ENCODE data around the gene BUD23. TPM values are rescaled to one million over a fixed set of nuclear protein-coding genes. Genes with fewer than 3 reads are reported as not detected.

The BUD23 gene
- total RNA-seq, 2 experiments from 2014 or later, result 71.4 to 95.5 TPM

- Mint-ChIP-seq H3K36me3 (ENCODE audit: low read depth) (no peaks in the 10 kb centered on the region), H3K4me1 (peaks cover 2% of the 10 kb centered on the region), H3K9me3 (ENCODE audit: low read depth) (no peaks in the 10 kb centered on the region), H3K4me3 (no peak overlapping the region), H3K27me3 (no peaks in the 10 kb centered on the region), H3K27ac (no peak overlapping the region)
- no peak for ATAC-seq
- intact Hi-C loops (cut with DNase I, micrococcal nuclease), result no loop called here
- CTCF ChIA-PET, result interaction anchor here (1.0 kb wide), 1 partner anchor 78 kb away, joined by 3 read pairs; no protein-coding TSS in a partner anchor
- POLR2A ChIA-PET, result no interaction called here
- DNase-seq, result no peak
Measured at GRCh38 chr7:73742753-73743641, 59.6 kb downstream of the BUD23 start.

GRCh38 chr7:73746378-73746777 lies 63.0 kb downstream of the BUD23 start:
- POLR2A ChIA-PET, result no interaction called here
- no peak overlapping the region for H3K27ac Mint-ChIP-seq

More at GRCh38 chr7:73746378-73746777, 63.0 kb downstream of the BUD23 start:
- Mint-ChIP-seq H3K27me3 (peaks cover 3% of the 10 kb centered on the region), H3K9me3 (ENCODE audit: low read depth) (no peaks in the 10 kb centered on the region), H3K4me3 (no peak overlapping the region), H3K4me1 (no peaks in the 10 kb centered on the region), H3K36me3 (ENCODE audit: low read depth) (no peaks in the 10 kb centered on the region)
- CTCF ChIA-PET, result no interaction called here
- ATAC-seq (no peak), DNase-seq (no peak)
- intact Hi-C loops (cut with DNase I, micrococcal nuclease), result no loop called here

Small RNA genes lying within 50 kb of the gene (microRNA-seq; reads per million reads assigned to microRNA genes)
- not detected for gene MIR4284 (ENCODE audit: borderline replicate concordance)

Other genes starting within 250 kb of the BUD23 start
- gene FZD9, start 249.8 kb upstream of the BUD23 start, total RNA-seq, result under 1 TPM; 0.11 to 0.23 TPM
- 10 to 100 TPM; 90.2 to 98.6 TPM for gene BAZ1B, start 161.3 kb upstream of the BUD23 start, total RNA-seq
- 10 to 100 TPM; 43.2 to 86.5 TPM for gene BCL7B, start 125.9 kb upstream of the BUD23 start, total RNA-seq
- 10 to 100 TPM; 30.6 to 34.7 TPM for gene TBL2, start 105.0 kb upstream of the BUD23 start, total RNA-seq
- not detected for gene MLXIPL, start 59.1 kb upstream of the BUD23 start, total RNA-seq
- gene VPS37D, start 15.8 kb upstream of the BUD23 start, total RNA-seq, result under 1 TPM; 0.35 to 0.39 TPM
- gene DNAJC30, start 144 bp upstream of the BUD23 start, total RNA-seq, result 1 to 10 TPM; 6.9 to 7.8 TPM
- gene STX1A, start 36.1 kb downstream of the BUD23 start, total RNA-seq, result 10 to 100 TPM; 16.6 to 16.8 TPM
- 10 to 100 TPM; 14.4 to 17.8 TPM for gene ABHD11, start 55.2 kb downstream of the BUD23 start, total RNA-seq
- not detected for gene CLDN3, start 86.7 kb downstream of the BUD23 start, total RNA-seq
- under 1 TPM; 0.12 to 0.16 TPM for gene CLDN4, start 147.4 kb downstream of the BUD23 start, total RNA-seq
- 1 to 10 TPM; 2.1 to 2.2 TPM for gene METTL27, start 158.9 kb downstream of the BUD23 start, total RNA-seq
- gene TMEM270, start 177.6 kb downstream of the BUD23 start, total RNA-seq, result not detected